Heart right ventricle (tissue), 16 donors: ENCODE results near the gene CDC14B. TPM values are rescaled to one million over a fixed set of nuclear protein-coding genes. Genes with fewer than 3 reads are reported as not detected.
"Not testable (repeated sequence)": the region's sequence is repeated elsewhere in the genome, so short reads cannot be mapped to it uniquely, and the experiment has no call there.

Experiments
- ATAC-seq, 8 donors: fragments of 200-7000 bp; cut with Tn5 transposase; one replicate each; pipeline ENCODE4 v1.9.1; 2020; ENCODE audit warnings: mild to moderate bottlenecking in 8 of 8, moderate library complexity in 8 of 8, moderate number of reproducible peaks in 1 of 8
- DNase-seq, 2 donors: peaks; one replicate each; pipeline ENCODE4 v3.0.0-alpha.2; 2020
- H3K27ac ChIP-seq, 10 donors: fragments of 200-600 bp; sonication (generic) in 2 of 10; one replicate each; pipeline versions ENCODE4 v1.5.0 to v1.8.0; 2020 to 2022; ENCODE audit warnings: mild to moderate bottlenecking in 3 of 10
- H3K27me3 ChIP-seq, 7 donors: fragments of 200-600 bp; one replicate each; pipeline ENCODE4 v1.8.0; 2021 to 2022; ENCODE audit warnings: mild to moderate bottlenecking in 2 of 7
- H3K36me3 ChIP-seq, 9 donors: fragments of 200-600 bp; sonication (generic) in 1 of 9; one replicate each; pipeline versions ENCODE4 v1.5.0 to v1.8.0; 2020 to 2022; ENCODE audit warnings: mild to moderate bottlenecking in 2 of 9
- H3K4me1 ChIP-seq, 9 donors: fragments of 200-600 bp; sonication (generic) in 1 of 9; one replicate each; pipeline versions ENCODE4 v1.5.0 to v1.8.0; 2020 to 2022; ENCODE audit warnings: mild to moderate bottlenecking in 4 of 9
- H3K4me3 ChIP-seq, 10 donors: fragments of 200-600 bp; sonication (generic) in 2 of 10; one replicate each; pipeline versions ENCODE4 v1.5.0 to v1.8.0; 2020 to 2022; ENCODE audit warnings: mild to moderate bottlenecking in 7 of 10, moderate library complexity in 2 of 10
- H3K9me3 ChIP-seq, 11 donors: fragments of 200-600 bp in 10 of 11; sonication (generic) in 2 of 11; one replicate each; pipeline versions ENCODE4 v1.5.0 to v1.8.0; 2013 to 2022; ENCODE audit warnings: mild to moderate bottlenecking in 2 of 11, control low read depth in 1 of 11, moderate library complexity in 1 of 11
- WGBS, 2 donors: extraction: QIAGEN DNeasy Blood & Tissue Kit; methylation state at CpG; one replicate each; pipeline ENCODE4 v1.1.7; 2013; ENCODE audit warnings: inconsistent platforms in 1 of 2; 5-methylcytosine and 5-hydroxymethylcytosine counted together
- intact Hi-C, 10 donors: fragments of 100-400 bp; cut with DNase I; formaldehyde crosslinking; loops; one replicate each; pipeline versions ENCODE4 v1.11.1 to v1.14.2; 2022
- polyA plus RNA-seq, 2 donors: library from polyadenylated mRNA; stranded (reverse); fragments of 200-250 nt; gene quantifications; one replicate each; pipeline ENCODE4 v1.2.3, GENCODE V29; 2013
- total RNA-seq, 10 donors: library from RNA; stranded (reverse); fragmentation: NEBNext Ultra II Directional in 3 of 10; extraction: Animal tissue kit (Norgen Biotek cat#: 25700) in 3 of 10; gene quantifications; one replicate each; pipeline versions ENCODE4 v1.2.1 to v1.2.4, GENCODE V29; 2021 to 2023
- TF ChIP-seq, protein P1 (sequence below), 9 donors: fragments of 200-600 bp; sonication (generic) in 2 of 9; IDR thresholded peaks; one replicate each; pipeline versions ENCODE4 v1.5.0 to v1.8.0; 2021 to 2022; ENCODE audit warnings: antibody characterized with exemption in 9 of 9, mild to moderate bottlenecking in 5 of 9, moderate library complexity in 1 of 9
- donor health status: Arrhythmogenic right ventricular cardiomyopathy.
- donor health status: ischemic (EF 13 %, LVEDD 7.1; RV severe dilation, severe dysfunction).
- donor health status: healthy with polysubstance abuse.
- donor health status: DM: no; HTN: yes; CAD: no.
- donor health status: DM: no; HTN: no; CAD: no.
- donor health status: ischemic (EF 25% LVEDD 6.9; RV normal size, moderate dysfunction).
- donor health status: ischemic (EF 25% LVEDD 5.7; RV mildly dilated, moderate dysfunction).
- donor health status: healthy.
- donor health status: DM: yes; HTN: yes; CAD: no.
- donor health status: Ischemic cardiomyopathy.
- donor health status: ischemic (EF 35%, LVEDD 5.7; RV mildly dilated, moderate dysfunction).
- donor health status: nonischemic (EF 11% LVEDD 7.7; RV severe dilation, severe dysfunction).
- donor health status: DM: yes; HTN: yes; CAD: no.
- donor health status: PGD.
- donor health status: ischemic (EF 29% LVEDD 5.4; RV normal size, mild dysfunction).
- donor health status: nonischemic (EF 23%, LVEDD 6.1; RV moderate dilation, normal function).

Gene CDC14B
- total and polyA plus RNA-seq, 12 donors: 5.1 to 30.8 (median 23.9) TPM

- peaks cover 0 to 42% (median 22%) of the 10 kb centered on the region in 9 donors for H3K36me3 ChIP-seq
- no peaks in the 10 kb centered on the region for H3K27me3 ChIP-seq
- WGBS, 2 donors: 89 to 93% methylated on average over 19 of the region's 19 CpGs
- intact Hi-C loops: loop anchor here in 1 of 10 donors (10.0 kb wide), 1 partner anchor 184 kb away; the partner anchor contains the start of gene HABP4
- no peaks in the 10 kb centered on the region for H3K9me3 ChIP-seq
- TF ChIP-seq, protein P1, sequence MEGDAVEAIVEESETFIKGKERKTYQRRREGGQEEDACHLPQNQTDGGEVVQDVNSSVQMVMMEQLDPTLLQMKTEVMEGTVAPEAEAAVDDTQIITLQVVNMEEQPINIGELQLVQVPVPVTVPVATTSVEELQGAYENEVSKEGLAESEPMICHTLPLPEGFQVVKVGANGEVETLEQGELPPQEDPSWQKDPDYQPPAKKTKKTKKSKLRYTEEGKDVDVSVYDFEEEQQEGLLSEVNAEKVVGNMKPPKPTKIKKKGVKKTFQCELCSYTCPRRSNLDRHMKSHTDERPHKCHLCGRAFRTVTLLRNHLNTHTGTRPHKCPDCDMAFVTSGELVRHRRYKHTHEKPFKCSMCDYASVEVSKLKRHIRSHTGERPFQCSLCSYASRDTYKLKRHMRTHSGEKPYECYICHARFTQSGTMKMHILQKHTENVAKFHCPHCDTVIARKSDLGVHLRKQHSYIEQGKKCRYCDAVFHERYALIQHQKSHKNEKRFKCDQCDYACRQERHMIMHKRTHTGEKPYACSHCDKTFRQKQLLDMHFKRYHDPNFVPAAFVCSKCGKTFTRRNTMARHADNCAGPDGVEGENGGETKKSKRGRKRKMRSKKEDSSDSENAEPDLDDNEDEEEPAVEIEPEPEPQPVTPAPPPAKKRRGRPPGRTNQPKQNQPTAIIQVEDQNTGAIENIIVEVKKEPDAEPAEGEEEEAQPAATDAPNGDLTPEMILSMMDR (IDR thresholded peaks at IDR 0.05): no peak
- H3K27ac ChIP-seq: no peak overlapping the region
- DNase-seq: no peak
- no peak for ATAC-seq
- H3K4me1 ChIP-seq: peaks cover 0 to 5% (median 0%) of the 10 kb centered on the region in 9 donors
- no peak overlapping the region for H3K4me3 ChIP-seq
These were observed 19.1 kb upstream of the CDC14B start for GRCh38 chr9:96638606-96639364.

- Histone ChIP-seq H3K36me3 (peaks cover 0 to 18% (median 7%) of the 10 kb centered on the region in 9 donors), H3K9me3 (no peaks in the 10 kb centered on the region), H3K27me3 (peaks cover 0 to 2% (median 0%) of the 10 kb centered on the region in 7 donors), H3K27ac (no peak overlapping the region), H3K4me1 (peaks cover 0 to 3% (median 0%) of the 10 kb centered on the region in 9 donors), H3K4me3 (no peak overlapping the region)
- ATAC-seq (no peak), DNase-seq (no peak)
- 42 to 45% methylated on average over 1 of the region's 1 CpG for WGBS, 2 donors
- intact Hi-C loops: loop anchor here in 1 of 10 donors (10.0 kb wide), 1 partner anchor 182 kb away; the partner anchor contains the start of gene HABP4
- TF ChIP-seq, protein P1 (IDR thresholded peaks at IDR 0.05): no peak
These were observed 16.7 kb upstream of the CDC14B start for GRCh38 chr9:96636368-96636767.

DNA sequence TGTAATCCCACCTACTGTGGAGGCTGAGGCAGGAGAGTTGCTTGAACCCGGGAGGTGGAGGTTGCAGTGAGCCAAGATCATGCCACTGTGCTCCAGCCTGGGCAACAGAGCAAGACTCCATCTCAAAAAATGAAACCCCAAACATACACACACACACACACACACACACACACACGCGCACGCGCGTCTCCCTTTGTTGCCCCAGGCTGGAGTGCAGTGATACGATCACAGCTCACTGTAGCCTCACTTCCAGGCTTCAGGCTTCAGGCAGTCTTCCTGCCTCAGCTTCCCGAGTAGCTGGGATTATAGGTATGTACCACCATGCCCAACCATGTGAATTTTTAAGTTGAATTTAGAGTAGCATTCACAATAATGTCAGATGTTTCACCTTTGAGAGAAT is 13.9 kb upstream of the CDC14B start:
- H3K4me3 ChIP-seq, H3K36me3 ChIP-seq, DNase-seq, H3K4me1 ChIP-seq, ATAC-seq, H3K27ac ChIP-seq, H3K9me3 ChIP-seq: not testable (repeated sequence)
- 86 to 89% methylated on average over 8 of the region's 8 CpGs for WGBS, 2 donors
- intact Hi-C loops: loop anchor here in 1 of 10 donors (10.0 kb wide), 1 partner anchor 179 kb away; the partner anchor contains the start of gene HABP4
- H3K27me3 ChIP-seq: peaks cover 0 to 12% (median 0%) of the 10 kb centered on the region in 7 donors

GRCh38 chr9:96626912-96627311 is 7.3 kb upstream of the CDC14B start:
- Histone ChIP-seq H3K4me3 (no peak overlapping the region), H3K27ac (no peak overlapping the region), H3K9me3 (no peaks in the 10 kb centered on the region), H3K36me3 (no peaks in the 10 kb centered on the region), H3K4me1 (no peaks in the 10 kb centered on the region), H3K27me3 (peaks cover 0 to 17% (median 0%) of the 10 kb centered on the region in 7 donors)
- ATAC-seq (no peak), DNase-seq (no peak)
- 85 to 89% methylated on average over 6 of the region's 6 CpGs for WGBS, 2 donors
- TF ChIP-seq, protein P1 (IDR thresholded peaks at IDR 0.05): no peak
- intact Hi-C loops: no loop called here

DNA sequence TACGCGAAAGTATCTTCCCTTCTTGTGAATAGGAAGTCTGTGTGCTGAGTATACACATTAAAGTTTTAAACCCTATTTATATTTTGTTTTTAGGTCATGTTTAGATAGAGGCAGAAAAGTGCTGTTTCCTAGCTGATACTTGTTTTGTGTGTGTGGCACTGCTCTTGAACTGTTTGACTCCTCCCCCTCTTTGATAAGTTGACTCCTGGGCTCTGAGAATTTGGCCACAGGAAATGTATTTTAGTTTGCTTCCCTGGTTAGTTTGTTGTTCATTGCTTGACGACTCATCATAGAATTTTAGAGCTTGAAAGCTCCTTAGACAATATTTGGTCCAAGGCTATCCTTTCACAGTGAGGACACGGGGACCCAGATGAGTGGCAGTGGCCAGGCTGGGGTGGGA is 2.0 kb upstream of the CDC14B start:
- intact Hi-C loops: no loop called here
- Histone ChIP-seq H3K27ac (no peak overlapping the region), H3K27me3 (peaks cover 0 to 54% (median 0%) of the 10 kb centered on the region in 7 donors), H3K4me1 (peaks cover 0 to 15% (median 4%) of the 10 kb centered on the region in 9 donors), H3K4me3 (no peak overlapping the region), H3K9me3 (no peaks in the 10 kb centered on the region), H3K36me3 (no peaks in the 10 kb centered on the region)
- 70% methylated on average over 4 of the region's 4 CpGs for WGBS, 2 donors
- TF ChIP-seq, protein P1 (IDR thresholded peaks at IDR 0.05): no peak
- ATAC-seq: no peak
- no peak for DNase-seq
